Cortex of kidney (tissue), 1 donor: ENCODE results near the gene MEMO1.
"Not testable (repeated sequence)": the region's sequence is repeated elsewhere in the genome, so short reads cannot be mapped to it uniquely, and the experiment has no call there.

Experiments
- DNase-seq: peaks from one replicate; lab custom pipeline; 2025; lab: John Stamatoyannopoulos, UW

Gene MEMO1

GRCh38 chr2:31957354-31958139 is 53.3 kb downstream of the MEMO1 start:
- DNase-seq, result no peak

- not testable (repeated sequence) for DNase-seq
Observed at GRCh38 chr2:31956934-31957333, 53.9 kb downstream of the MEMO1 start.

GRCh38 chr2:31956312-31956711 is 54.5 kb downstream of the MEMO1 start:
- DNase-seq, result no peak

GRCh38 chr2:31953095-31953494 is 57.7 kb downstream of the MEMO1 start:
- not testable (repeated sequence) for DNase-seq

- DNase-seq, result no peak
Observed at GRCh38 chr2:31950946-31951562, 59.8 kb downstream of the MEMO1 start.

- no peak for DNase-seq
Observed at GRCh38 chr2:31947871-31948270, 62.9 kb downstream of the MEMO1 start.

GRCh38 chr2:31946838-31947237 is 64.0 kb downstream of the MEMO1 start:
- no peak for DNase-seq

- DNase-seq, result no peak
Observed at GRCh38 chr2:31945572-31945935, 65.3 kb downstream of the MEMO1 start.

GRCh38 chr2:31944828-31945571 is 65.8 kb downstream of the MEMO1 start:
- no peak for DNase-seq

- DNase-seq, result no peak
Observed at GRCh38 chr2:31943636-31944225, 67.1 kb downstream of the MEMO1 start.

- DNase-seq, result no peak
Observed at GRCh38 chr2:31940920-31941319, 69.9 kb downstream of the MEMO1 start.

- DNase-seq, result no peak
Observed at GRCh38 chr2:31937741-31938140, 73.1 kb downstream of the MEMO1 start.

- DNase-seq, result no peak
Observed at GRCh38 chr2:31935370-31935769, 75.4 kb downstream of the MEMO1 start.

- DNase-seq, result no peak
Observed at GRCh38 chr2:31933066-31933465, 77.7 kb downstream of the MEMO1 start.

GRCh38 chr2:31932589-31932988 is 78.2 kb downstream of the MEMO1 start:
- no peak for DNase-seq

- DNase-seq, result no peak
Observed at GRCh38 chr2:31931916-31932315, 78.9 kb downstream of the MEMO1 start.

GRCh38 chr2:31925517-31925916 is 85.3 kb downstream of the MEMO1 start:
- no peak for DNase-seq

GRCh38 chr2:31923662-31924061 is 87.1 kb downstream of the MEMO1 start:
- DNase-seq, result no peak

GRCh38 chr2:31922542-31923408 is 88.0 kb downstream of the MEMO1 start:
- DNase-seq, result no peak

- DNase-seq, result no peak
Observed at GRCh38 chr2:31920962-31921361, 89.8 kb downstream of the MEMO1 start.

- DNase-seq, result no peak
Observed at GRCh38 chr2:31919499-31919898, 91.3 kb downstream of the MEMO1 start.

GRCh38 chr2:31909661-31910060 is 101.1 kb downstream of the MEMO1 start:
- no peak for DNase-seq
